HG03097 (cell line): ENCODE results near the gene PRKCE.
"Not testable (repeated sequence)": the region's sequence is repeated elsewhere in the genome, so short reads cannot be mapped to it uniquely, and the experiment has no call there.

Experiments
- ATAC-seq: cut with Tn5 transposase; IDR thresholded peaks from one replicate; pipeline ENCODE4 v1.9.1; 2021; ENCODE audit not compliant: unreplicated experiment, low FRiP score

PRKCE gene

DNA sequence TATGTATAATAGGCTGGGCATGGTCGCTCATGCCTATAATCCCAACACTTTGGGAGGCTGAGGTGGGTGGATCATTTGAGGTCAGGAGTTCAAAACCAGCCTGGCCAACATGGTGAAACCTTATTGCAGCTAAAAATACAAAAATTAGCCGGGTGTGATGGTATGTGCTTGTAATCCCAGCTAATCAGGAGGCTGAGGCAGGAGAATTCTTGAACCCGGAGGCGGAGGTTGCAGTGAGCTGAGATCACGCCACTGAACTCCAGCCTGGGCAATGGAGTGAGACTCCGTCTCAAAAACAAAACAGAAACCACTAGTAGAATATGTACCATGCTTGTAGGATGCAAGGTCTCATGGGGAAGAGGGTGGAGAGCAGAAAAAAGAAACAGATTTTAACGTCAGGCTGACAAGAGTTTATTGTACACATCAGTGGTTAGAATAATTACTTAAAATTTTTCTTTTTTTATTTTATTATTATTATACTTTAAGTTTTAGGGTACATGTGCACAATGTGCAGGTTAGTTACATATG, 44.1 kb downstream of the PRKCE start:
- not testable (repeated sequence) for ATAC-seq

GRCh38 chr2:45696708-45697107, 45.2 kb downstream of the PRKCE start:
- no peak for ATAC-seq

DNA sequence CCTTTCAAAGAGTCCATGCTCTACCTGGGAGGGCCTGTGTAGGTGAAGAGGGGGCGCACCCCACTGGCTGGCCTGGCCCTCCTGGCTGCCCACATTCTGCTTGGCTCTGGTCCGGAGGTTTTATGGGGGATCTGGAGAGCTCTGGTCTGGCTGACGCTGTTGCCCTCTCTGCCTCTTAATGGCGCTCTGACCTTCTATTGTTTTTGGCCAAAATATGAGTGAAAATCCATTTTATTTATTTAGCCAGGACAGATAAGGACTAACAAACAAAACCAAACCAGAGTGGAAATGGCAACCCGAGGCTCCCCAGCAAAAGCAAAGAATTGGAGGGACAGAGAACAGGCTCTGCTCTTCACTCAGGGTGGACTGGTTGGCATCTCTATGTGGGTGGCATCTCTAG, 45.7 kb downstream of the PRKCE start:
- ATAC-seq = no peak

- ATAC-seq = no peak
These were observed 47.1 kb downstream of the PRKCE start for GRCh38 chr2:45698554-45698953.

- ATAC-seq = no peak
These were observed 47.7 kb downstream of the PRKCE start for GRCh38 chr2:45699032-45699658.

GRCh38 chr2:45700407-45701013, 49.0 kb downstream of the PRKCE start:
- no peak for ATAC-seq

DNA sequence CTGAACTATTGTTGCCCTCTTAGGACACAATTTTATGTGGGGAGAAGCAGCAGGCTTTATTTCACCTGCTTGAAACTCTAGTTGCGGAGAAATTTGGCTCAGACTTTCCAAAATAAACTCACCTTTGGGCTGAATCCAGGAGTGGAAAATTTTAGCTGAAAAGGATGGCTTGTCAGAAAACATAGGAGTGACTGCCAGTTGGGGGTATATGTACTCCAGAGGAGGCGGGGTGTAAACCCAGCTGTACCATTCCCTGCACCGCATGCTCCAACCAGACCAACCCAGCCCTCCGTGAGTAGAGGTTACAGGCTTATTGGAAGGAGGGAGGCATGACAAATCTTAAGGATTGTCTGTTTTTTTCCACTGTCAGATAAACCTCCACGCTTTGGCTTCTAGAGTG, 53.8 kb downstream of the PRKCE start:
- no peak for ATAC-seq

- no peak for ATAC-seq
These were observed 54.6 kb downstream of the PRKCE start for GRCh38 chr2:45706033-45706432.

- ATAC-seq = no peak
These were observed 55.5 kb downstream of the PRKCE start for GRCh38 chr2:45707006-45707405.

GRCh38 chr2:45707661-45708060, 56.2 kb downstream of the PRKCE start:
- no peak for ATAC-seq

- no peak for ATAC-seq
These were observed 57.0 kb downstream of the PRKCE start for GRCh38 chr2:45708501-45708900.

- no peak for ATAC-seq
These were observed 57.7 kb downstream of the PRKCE start for GRCh38 chr2:45709137-45709536.

GRCh38 chr2:45710468-45710867, 59.0 kb downstream of the PRKCE start:
- no peak for ATAC-seq

- no peak for ATAC-seq
These were observed 59.7 kb downstream of the PRKCE start for GRCh38 chr2:45711224-45711623.

DNA sequence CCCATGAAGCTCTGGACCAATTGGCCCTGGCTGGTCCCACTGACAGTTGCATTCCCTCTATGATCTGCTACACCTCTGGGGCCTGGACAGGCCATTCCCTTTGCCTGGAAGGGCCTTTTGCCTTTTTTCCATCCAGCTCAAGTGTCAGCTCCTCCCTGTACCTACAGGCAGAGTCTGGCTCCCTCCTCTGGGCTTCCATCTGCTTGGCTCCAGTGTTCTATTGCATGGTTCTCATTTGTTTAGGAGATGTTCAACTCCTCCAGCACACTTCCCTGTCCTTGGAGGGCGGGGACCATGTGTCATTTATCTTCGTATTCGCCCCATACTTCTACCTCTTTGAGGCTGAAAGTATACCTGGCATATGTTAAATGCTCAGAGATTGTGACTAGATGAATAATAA, 61.1 kb downstream of the PRKCE start:
- ATAC-seq = no peak

DNA sequence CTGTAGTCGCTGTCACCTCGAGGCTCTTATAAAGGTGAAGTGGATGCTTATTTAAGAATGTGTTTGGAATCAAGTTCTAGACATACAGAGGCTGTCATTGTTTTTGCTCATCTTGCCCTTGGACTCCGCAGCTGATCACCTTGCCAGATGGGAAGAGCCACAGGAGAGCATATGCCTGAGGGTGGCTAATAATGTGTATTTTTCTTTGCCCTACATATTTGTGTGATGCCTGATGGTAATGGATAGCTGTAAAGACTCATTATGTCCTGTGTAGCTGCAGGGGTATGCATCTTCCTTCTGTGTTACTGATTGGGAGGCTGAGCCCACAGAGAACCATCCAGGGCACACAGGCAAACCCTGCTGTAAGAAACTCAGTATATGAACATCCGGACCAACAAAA, 61.7 kb downstream of the PRKCE start:
- ATAC-seq = no peak

GRCh38 chr2:45713591-45713990, 62.1 kb downstream of the PRKCE start:
- ATAC-seq = no peak

GRCh38 chr2:45714679-45715078, 63.2 kb downstream of the PRKCE start:
- ATAC-seq = no peak

DNA sequence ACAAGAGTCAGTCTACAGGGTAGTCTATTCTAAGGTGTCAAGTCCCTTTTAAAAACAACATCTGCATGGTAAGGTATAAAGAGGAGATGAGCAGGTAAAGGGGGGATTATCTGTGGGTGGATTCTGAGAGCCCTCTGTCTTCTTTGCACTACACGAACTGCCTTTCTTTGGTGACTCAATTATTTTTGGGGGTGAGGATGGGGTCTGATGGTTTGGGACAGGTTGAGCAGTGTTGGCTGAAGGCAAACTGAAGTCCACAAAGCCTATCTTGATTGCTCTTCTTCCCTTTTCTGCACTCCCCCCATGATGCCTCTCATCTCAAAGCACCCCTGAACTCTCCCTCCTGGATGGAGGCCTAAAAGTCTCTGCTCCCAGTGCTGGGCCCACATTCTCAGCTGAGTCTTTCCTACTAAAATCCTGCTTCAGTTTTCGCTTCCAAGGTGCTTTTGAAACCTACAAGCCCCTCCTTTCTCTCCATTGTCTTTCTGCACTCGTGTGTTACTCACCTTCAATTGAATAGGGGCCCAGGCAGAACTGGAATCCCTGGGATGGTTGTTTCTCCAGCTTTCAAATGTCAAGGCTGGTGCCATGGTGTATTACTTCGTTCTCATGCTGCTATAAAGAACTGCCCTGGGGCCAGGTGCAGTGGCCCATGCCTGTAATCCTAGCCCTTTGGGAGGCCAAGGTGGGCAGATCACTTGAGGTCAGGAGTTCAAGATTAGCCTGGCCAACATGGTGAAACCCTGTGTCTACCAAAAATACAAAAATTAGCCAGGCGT, 64.3 kb downstream of the PRKCE start:
- no peak for ATAC-seq

- not testable (repeated sequence) for ATAC-seq
These were observed 65.0 kb downstream of the PRKCE start for GRCh38 chr2:45716432-45716831.

DNA sequence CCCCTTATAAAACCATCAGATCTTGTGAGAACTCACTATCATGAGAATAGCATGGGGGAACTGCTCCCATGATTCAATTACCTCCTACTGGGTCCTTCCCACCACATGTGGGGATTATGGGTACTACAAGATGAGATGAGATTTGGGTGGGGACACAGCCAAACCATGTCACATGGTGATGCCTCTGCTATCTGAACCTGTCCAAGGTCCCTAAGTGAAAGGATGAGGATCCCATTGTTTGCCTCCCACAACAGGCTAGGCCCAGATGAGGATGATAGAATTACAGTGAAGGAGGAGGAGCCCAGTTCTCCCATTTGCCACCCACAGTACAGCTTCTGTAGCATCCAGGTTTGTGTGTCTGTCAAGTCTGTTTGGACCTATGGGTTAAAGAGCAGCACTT, 65.4 kb downstream of the PRKCE start:
- ATAC-seq = no peak

DNA sequence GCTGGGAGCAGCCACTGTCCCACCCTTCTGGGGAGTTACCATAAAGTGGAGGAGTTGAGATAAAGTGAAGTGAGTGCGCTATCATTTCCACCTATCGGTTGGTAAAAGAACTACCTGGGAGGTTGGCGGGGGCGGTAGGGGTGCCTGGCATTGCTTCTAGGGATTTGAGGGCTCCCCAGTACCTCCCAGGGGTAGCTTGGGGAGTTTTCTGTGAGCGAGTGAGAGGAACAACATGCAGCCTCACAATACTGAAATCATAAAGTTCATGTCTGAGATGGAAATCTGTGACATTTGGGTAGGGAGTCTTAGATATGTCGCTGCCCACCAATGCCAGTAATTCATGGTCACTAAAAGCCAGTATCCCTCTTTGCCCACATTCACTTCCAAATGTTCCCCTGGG, 68.7 kb downstream of the PRKCE start:
- no peak for ATAC-seq
